HG03521 (cell line): ENCODE data around the gene LHFPL6.

ENCODE experiments used
- ATAC-seq: cut with Tn5 transposase; IDR thresholded peaks from one replicate; pipeline ENCODE4 v1.9.1; 2021; ENCODE audit warnings: mild to moderate bottlenecking, moderate library complexity; ENCODE audit not compliant: unreplicated experiment

LHFPL6 gene

DNA sequence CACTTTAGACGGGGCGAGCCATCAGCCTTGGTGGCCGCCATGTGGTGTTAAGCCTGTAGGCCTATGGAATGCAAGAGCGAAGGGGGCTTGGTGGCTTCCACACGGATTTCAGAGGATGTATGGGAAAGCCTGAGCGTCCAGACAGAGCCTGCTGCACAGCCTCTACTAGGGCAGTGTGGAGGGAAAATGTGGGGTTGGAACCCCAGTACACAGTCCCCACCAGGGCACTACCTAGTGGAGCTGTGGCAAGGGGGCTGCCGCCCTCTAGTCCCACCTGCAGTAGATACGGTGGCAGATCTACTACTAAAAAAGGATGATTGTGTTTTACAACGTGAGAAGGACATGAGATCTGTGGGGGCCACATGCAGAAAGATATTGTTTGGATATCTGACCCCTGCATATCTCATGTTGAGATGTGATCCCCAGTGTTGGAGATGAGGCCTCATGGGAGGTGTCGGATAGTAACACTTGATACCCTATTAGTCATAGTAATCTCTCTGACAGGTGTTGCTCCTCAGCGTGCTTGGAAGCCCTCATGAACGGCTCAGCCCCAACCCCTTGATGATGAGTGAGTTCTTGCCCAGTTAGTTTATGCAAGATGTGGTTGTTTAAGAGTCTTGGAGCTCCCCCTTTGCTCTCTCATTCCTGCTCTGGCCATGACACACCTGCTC, 45.6 kb downstream of the LHFPL6 start:
- ATAC-seq, result no peak

DNA sequence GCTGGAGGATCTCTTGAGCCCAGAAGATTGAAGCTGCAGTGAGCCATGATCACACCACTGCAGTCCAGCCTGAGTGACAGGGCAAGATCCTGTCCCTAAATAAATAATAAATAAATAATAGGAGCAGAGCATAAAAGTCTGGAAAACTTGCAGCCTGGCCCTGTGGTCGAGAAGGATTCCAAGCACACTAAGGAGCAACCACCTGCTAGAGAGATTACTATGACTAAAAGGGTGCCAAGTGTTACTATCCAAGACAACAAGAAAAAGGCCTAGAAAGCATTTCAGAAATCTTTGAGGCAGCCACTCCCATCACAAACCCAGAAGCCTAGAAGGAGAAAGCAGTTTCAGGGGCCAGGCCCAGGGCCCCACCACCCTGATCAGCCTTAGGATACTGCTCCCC, 46.1 kb downstream of the LHFPL6 start:
- no peak for ATAC-seq

DNA sequence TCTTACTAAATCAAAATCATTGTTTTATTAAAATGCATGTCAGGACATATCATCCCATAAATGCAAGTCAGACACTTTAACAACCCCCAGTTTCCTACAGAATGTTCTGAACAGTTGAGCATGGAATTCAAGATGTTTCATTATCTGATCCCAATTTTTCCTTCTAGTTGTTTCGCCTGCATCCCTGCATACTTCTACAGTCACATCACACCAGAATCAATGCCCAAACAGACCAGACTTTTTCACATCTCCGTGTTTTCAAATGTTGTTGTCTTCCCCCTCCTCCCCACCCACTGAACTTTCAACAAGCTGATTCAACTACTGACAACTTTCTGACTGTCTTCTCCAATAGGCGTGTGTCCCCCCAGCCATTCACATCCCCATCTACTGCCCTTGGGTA, 48.6 kb downstream of the LHFPL6 start:
- ATAC-seq, result no peak

DNA sequence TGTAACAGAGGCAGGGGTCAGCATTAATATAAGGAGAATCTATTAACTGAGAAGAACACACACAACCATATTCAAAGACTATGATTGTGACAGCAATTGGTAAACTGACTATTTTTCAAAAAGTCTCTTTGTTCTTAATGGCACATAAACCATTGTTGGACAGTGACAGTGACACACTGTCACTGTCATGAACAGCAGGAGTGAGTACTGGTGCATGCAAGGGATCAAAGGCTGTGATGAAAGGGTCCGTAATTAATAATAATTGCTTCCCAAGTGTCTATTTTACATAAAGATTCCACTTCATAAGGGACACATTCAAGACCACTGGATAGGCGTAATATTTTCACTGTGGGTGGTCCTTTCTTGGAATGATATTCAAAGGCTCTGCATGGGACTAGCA, 50.7 kb downstream of the LHFPL6 start:
- no peak for ATAC-seq

DNA sequence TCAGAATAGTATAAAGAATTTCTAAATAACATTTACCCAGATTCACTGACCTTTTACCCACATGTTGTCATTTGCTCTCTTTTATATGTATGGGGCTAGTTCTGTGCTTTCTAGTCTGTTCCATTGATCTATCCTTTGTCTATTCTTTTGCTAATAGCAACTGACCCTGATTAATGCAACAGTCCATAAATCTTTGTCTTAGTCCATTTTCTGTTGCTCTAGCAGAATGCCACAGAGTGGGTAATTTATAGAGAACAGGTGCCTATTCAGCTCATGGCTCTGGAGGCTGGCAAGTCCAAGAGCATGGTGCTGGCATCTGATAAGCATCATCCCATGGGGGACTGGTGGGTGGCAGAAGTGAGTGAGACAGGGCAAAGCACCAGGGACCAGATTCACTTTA, 52.1 kb downstream of the LHFPL6 start:
- ATAC-seq, result no peak

DNA sequence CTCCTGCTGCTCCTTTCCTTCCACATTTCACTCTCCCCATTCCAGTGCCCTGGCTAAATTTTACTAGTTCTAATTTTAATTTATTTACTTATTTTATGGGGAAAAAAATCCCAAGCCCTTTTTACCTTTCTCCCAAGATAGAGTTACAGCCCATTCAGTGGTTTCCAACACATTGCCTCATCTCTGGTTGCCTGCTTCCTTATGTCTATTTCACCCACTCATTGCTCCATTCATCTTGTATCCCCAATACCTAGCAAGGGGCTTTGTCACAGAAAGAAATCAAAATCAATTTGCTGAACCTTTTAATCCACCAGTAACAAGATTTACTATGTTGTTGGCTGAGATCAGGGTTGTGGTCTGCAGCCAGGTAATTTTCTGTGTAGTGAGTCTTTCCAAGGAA, 55.9 kb downstream of the LHFPL6 start:
- no peak for ATAC-seq

DNA sequence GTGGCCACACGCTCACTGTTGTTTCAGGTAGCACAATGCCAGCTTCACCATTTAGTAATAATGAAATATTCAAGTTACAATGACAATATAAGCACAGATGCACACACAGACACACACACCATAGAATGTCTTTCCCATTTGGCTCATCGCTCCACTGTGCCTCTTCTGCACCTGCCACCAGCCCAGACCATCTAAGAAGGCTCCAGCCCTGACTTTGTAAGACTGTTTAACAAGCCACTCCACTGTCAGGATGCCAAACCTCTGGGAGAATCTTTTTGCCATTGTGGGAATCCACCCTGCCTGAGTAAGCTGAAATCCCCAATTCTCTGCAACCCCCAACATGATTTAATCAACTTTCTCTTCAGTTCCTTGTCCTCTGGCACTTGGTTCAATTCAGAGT, 60.6 kb downstream of the LHFPL6 start:
- no peak for ATAC-seq

GRCh38 chr13:39540929-39541605, 61.9 kb downstream of the LHFPL6 start:
- ATAC-seq, result no peak

DNA sequence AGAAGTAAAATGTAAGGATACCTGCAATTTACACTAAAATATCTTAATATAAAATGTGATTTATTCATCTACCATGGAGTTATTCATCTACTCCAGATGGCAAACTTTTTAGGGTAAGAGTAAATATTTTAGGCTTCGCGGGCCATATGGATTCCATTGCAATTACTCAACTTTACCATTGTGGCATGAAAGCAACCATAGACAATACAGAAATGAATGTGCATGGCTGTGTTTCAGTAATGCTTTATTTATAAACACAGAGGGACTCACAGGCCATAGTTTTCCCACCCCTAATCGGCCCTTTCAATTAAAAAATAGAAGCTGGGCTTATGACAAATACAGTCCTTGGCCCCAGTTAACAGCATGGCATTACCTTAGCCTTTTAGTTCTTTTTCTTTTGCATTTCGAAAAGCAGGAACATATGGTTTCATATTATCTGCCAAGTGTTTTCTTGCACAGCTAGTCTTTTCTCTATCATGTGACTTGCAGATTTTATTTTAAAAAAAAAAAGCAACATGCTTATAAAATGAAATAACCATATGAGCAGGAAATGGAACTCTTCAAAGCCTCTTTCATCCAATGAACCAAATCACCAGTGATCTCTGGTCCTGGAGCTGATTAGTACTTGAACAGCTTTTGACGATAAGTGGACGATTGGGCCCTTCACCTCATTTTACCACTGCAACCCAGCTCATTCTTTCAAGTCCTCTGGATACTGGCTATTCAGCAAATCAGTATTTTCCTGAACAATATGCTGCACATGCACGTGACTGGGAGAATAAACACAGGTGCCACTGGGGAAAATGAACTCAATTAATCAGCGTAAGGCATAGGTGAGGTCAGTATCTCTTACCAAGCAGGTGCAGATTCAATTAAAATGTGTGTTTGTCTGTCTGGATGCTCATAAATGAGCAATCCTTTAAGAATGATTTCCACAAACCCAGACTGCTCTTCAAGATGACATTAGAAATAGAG, 63.9 kb downstream of the LHFPL6 start:
- ATAC-seq, result no peak

- no peak for ATAC-seq
These were observed 66.1 kb downstream of the LHFPL6 start for GRCh38 chr13:39536906-39537305.

GRCh38 chr13:39536274-39536673, 66.7 kb downstream of the LHFPL6 start:
- no peak for ATAC-seq

DNA sequence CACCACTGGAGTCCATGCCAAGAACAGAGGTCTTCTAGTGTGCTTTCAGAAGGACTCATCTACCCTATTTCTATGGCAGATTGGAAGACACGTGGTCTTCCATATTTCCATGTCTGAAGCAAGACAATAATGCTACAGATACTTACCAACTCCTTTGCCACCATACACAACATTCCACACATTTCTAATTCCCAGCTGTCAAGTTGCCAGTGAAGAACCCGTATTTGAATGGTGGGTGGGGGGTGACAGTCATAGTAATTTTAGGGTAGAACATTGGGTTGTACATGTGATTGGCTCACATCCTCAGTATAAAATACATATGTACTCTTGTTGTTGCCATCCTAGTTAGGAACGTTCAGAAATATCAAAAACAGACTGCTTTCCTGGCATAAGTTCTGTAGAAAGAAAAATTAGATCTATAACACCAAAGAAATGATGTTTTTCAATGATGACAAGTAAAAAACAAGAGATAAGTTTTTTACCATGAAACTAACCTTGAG, 69.3 kb downstream of the LHFPL6 start:
- no peak for ATAC-seq

DNA sequence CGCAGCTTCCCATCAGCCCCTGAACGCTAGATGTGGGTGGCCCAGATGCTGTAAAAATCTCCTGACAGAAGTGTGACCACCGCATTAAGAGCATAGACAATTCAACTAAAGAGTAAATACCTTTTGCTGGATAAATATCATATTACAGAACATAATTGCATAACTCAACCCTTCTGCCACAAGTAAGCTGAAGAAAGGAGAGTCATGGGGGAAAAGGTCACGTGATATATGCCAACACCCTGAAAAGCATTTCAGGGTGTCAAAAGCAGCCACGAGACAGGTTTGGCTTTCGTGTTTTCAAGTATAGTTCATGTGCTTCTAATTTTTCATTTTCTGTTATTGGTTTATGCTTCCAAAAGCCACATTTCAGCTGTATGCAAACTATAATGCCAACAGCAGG, 71.3 kb downstream of the LHFPL6 start:
- ATAC-seq, result no peak

DNA sequence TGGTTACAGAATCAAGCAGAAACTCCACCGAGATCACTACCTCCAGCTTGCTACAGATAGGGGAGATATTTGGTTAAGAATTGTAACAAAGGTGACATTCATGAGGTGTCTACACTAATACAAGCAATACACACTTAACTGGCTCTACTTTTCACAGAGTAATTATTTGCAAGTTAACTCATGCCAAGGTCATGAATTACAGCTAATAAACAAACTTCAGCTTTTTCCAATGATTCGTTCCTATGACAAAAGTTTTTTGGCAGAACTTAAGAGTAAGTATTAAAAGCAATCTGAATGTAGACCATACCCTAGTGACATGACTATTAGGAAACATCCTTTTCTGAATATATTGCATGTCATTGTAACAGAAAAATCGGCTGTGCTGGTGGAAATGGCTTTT, 72.1 kb downstream of the LHFPL6 start:
- ATAC-seq, result no peak

GRCh38 chr13:39528661-39528980, 74.4 kb downstream of the LHFPL6 start:
- ATAC-seq, result no peak

DNA sequence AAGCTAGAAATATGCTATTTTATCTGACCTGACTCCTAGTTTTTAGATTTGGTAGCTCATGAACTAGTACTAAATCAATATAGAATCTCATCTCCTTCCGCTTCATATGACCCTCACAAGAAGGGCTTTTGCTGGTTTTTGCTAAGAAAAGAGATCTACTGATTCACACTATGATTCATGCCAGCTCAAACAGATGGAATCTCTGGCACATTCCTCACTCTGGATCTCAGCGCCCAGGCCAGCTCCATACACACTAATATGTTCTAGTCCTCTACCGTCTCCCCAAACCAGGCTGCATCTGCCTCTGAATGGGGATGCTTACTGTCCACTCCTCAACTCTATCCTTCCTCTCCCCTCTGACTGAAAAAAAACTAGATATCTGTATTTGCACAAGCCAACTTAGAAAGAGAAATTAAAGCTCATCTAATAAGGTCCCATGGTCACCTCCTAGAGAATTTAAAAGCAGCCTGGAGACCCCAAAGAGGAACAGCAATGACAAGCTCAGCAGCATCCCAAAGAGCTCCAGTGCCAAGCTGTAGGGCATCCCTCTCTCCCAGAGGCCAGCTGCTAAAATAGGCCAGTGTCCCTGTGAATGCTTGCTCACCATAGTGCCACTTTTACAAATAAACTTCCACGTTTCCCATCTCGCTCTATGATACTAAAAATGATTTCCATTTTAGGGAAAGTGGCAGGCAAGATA, 74.9 kb downstream of the LHFPL6 start:
- no peak for ATAC-seq

- no peak for ATAC-seq
These were observed 75.7 kb downstream of the LHFPL6 start for GRCh38 chr13:39527301-39527700.

- ATAC-seq, result no peak
These were observed 76.5 kb downstream of the LHFPL6 start for GRCh38 chr13:39526499-39526898.

DNA sequence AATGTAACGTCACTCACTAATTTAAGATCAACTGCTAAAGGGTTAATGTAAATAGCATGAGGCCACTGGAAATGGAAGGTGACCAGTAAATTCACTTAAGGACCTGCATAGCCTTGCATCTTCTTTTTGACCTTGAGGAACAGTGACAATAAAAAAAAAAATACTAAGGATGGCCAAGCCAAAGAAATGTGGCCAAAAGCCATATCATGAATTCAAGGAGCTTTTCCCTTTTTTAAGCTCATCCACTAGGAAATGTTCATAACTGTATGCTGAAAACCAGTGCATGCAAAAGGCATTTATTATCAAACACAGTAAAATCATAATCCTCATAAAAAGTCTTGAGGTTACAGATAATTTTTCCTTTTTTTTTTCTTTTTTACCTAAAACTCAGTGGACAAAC, 77.5 kb downstream of the LHFPL6 start:
- no peak for ATAC-seq

DNA sequence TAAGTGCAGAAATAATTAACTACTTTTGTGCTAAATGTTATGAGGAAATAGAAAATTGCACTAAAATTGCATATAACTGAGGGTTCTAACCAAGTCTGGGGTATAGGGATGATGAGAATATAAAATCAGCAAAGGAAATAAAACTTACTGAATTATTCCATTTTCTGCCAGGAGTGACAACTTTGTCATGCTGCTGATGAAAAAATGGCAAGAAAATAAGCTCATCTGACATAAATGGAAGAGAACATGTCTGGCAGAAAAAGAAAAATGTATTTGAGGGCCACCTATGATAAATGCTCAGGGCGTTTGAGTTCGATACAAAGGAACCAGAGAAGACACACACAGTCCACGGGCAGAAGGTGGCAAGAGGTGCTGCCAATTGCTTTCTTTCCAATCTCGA, 78.2 kb downstream of the LHFPL6 start:
- no peak for ATAC-seq

DNA sequence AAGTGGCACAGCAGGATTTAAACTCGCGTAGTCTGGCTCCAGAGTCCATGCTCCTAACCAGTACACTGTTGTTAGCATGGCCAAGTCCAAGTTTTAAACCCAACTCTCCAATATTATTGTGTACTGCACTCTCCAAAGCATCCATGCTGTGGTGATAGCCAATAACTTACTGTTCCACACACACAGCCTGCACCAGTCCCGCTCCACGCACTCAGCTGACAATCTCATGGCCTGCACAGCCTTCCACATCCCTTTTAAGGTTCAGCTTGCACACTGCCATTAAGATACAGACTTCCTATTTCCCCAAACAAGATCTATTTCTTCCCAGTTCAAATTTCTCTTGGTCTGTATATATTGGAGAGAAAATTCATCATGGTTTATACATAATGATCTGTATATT, 80.7 kb downstream of the LHFPL6 start:
- no peak for ATAC-seq
